Measurements from ENCODE around the gene SLC4A2.

GRCh38 chr7:151088856-151089699 is 29.7 kb downstream of the SLC4A2 start:
- TF ChIP-seq, protein P1, sequence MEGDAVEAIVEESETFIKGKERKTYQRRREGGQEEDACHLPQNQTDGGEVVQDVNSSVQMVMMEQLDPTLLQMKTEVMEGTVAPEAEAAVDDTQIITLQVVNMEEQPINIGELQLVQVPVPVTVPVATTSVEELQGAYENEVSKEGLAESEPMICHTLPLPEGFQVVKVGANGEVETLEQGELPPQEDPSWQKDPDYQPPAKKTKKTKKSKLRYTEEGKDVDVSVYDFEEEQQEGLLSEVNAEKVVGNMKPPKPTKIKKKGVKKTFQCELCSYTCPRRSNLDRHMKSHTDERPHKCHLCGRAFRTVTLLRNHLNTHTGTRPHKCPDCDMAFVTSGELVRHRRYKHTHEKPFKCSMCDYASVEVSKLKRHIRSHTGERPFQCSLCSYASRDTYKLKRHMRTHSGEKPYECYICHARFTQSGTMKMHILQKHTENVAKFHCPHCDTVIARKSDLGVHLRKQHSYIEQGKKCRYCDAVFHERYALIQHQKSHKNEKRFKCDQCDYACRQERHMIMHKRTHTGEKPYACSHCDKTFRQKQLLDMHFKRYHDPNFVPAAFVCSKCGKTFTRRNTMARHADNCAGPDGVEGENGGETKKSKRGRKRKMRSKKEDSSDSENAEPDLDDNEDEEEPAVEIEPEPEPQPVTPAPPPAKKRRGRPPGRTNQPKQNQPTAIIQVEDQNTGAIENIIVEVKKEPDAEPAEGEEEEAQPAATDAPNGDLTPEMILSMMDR (conservative IDR thresholded peaks at IDR 0.05; ENCODE audit: low read length), result no peak
- TF ChIP-seq EZH2phosphoT487 (IDR thresholded peaks at IDR 0.05; ENCODE audit: borderline replicate concordance), result no peak

Measured in Loucy (cell line).